Stimulated activated CD8-positive, alpha-beta memory T cell treated with anti-CD3 and anti-CD28 coated beads, Interleukin-15, amount 100 ng/mL, for 4 hours (primary cell): Measurements from ENCODE around the gene NIM1K.
"Not testable (repeated sequence)": the region's sequence is repeated elsewhere in the genome, so short reads cannot be mapped to it uniquely, and the experiment has no call there.

Experiments
- DNase-seq, 2 donors: peaks; one replicate each; pipeline ENCODE4 v3.0.0-alpha.2; 2020; ENCODE audit warnings: low read depth in 2 of 2

Gene NIM1K

GRCh38 chr5:43190755-43191603, 1.0 kb upstream of the NIM1K start:
- no peak for DNase-seq

- no peak for DNase-seq
These were observed 644 bp downstream of the NIM1K start for GRCh38 chr5:43192558-43193180.

GRCh38 chr5:43193181-43193893, 1.3 kb downstream of the NIM1K start:
- no peak for DNase-seq

GRCh38 chr5:43193894-43194265, 1.9 kb downstream of the NIM1K start:
- DNase-seq: no peak

- DNase-seq: no peak
These were observed 3.7 kb downstream of the NIM1K start for GRCh38 chr5:43195670-43196265.

GRCh38 chr5:43197535-43197934, 5.5 kb downstream of the NIM1K start:
- no peak for DNase-seq

- not testable (repeated sequence) for DNase-seq
These were observed 9.4 kb downstream of the NIM1K start for GRCh38 chr5:43201442-43201841.

- no peak for DNase-seq
These were observed 10.4 kb downstream of the NIM1K start for GRCh38 chr5:43202380-43202779.

GRCh38 chr5:43203373-43203772, 11.3 kb downstream of the NIM1K start:
- no peak for DNase-seq

GRCh38 chr5:43204958-43205357, 12.9 kb downstream of the NIM1K start:
- no peak for DNase-seq

- DNase-seq: no peak
These were observed 15.6 kb downstream of the NIM1K start for GRCh38 chr5:43207601-43208000.

GRCh38 chr5:43208658-43209057, 16.6 kb downstream of the NIM1K start:
- no peak for DNase-seq

GRCh38 chr5:43209060-43209459, 17.0 kb downstream of the NIM1K start:
- no peak for DNase-seq

- DNase-seq: no peak
These were observed 17.8 kb downstream of the NIM1K start for GRCh38 chr5:43209833-43210232.

- no peak for DNase-seq
These were observed 18.5 kb downstream of the NIM1K start for GRCh38 chr5:43210570-43210969.

GRCh38 chr5:43213951-43214350, 21.9 kb downstream of the NIM1K start:
- no peak for DNase-seq

GRCh38 chr5:43215073-43215631, 23.1 kb downstream of the NIM1K start:
- no peak for DNase-seq

- DNase-seq: no peak
These were observed 24.9 kb downstream of the NIM1K start for GRCh38 chr5:43216941-43217340.

GRCh38 chr5:43219120-43219519, 27.1 kb downstream of the NIM1K start:
- DNase-seq: no peak

- DNase-seq: no peak
These were observed 29.5 kb downstream of the NIM1K start for GRCh38 chr5:43221502-43221901.

GRCh38 chr5:43225649-43226245, 33.7 kb downstream of the NIM1K start:
- no peak for DNase-seq

- no peak for DNase-seq
These were observed 35.6 kb downstream of the NIM1K start for GRCh38 chr5:43227655-43228054.
